Measurements from ENCODE around the gene REXO1. TPM values are rescaled to one million over a fixed set of nuclear protein-coding genes. Genes with fewer than 3 reads are reported as not detected.
A peak's percentile ranks its signal among the peaks of the same experiment; 100 is the strongest.

Gene REXO1
- total and polyA plus RNA-seq, 9 of the 15 experiments (the other 6 are each of a cell fraction or from before 2014, with no cell fraction given): 0.04 to 63.3 (median 15.8) TPM

DNA sequence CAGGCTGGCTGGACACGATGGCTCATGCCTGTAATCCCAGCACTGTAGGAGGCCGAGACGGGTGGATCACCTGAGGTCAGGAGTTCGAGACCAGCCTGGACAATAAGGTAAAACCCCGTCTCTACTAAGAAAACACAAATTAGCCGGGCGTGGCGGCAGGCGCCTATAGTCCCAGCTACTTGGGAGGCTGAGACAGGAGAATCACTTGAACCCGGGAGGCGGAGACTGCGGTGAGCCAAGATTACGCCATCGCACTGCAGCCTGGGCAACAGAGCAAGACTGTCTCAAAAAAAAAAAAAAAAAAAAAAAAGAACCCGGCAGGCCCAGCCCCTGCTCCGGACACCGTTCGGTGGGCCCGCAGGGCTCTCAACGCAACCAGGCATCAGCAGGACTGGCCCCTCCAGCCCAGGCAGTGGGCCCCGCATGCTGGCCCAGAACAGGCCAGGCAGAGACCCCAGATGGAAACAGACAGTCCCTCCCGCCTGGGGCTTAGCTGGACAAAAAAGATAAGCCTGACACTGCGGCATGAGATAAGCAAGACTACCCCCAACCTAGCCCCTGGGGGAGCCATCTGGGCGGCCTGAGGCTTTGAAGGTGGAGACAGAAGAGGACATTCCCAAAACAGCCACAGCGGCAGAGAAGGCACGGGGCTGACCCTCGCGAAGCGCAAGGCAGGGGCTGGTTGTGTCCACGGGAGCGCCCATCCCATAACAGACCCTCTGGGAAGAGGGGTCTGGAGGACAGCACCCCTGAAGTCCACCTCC lies 11.6 kb downstream of the REXO1 start (continued):
- TF ChIP-seq, protein P1, sequence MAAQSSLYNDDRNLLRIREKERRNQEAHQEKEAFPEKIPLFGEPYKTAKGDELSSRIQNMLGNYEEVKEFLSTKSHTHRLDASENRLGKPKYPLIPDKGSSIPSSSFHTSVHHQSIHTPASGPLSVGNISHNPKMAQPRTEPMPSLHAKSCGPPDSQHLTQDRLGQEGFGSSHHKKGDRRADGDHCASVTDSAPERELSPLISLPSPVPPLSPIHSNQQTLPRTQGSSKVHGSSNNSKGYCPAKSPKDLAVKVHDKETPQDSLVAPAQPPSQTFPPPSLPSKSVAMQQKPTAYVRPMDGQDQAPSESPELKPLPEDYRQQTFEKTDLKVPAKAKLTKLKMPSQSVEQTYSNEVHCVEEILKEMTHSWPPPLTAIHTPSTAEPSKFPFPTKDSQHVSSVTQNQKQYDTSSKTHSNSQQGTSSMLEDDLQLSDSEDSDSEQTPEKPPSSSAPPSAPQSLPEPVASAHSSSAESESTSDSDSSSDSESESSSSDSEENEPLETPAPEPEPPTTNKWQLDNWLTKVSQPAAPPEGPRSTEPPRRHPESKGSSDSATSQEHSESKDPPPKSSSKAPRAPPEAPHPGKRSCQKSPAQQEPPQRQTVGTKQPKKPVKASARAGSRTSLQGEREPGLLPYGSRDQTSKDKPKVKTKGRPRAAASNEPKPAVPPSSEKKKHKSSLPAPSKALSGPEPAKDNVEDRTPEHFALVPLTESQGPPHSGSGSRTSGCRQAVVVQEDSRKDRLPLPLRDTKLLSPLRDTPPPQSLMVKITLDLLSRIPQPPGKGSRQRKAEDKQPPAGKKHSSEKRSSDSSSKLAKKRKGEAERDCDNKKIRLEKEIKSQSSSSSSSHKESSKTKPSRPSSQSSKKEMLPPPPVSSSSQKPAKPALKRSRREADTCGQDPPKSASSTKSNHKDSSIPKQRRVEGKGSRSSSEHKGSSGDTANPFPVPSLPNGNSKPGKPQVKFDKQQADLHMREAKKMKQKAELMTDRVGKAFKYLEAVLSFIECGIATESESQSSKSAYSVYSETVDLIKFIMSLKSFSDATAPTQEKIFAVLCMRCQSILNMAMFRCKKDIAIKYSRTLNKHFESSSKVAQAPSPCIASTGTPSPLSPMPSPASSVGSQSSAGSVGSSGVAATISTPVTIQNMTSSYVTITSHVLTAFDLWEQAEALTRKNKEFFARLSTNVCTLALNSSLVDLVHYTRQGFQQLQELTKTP (IDR thresholded peaks at IDR 0.05; ENCODE audit: low read depth in 1 of 2, partially characterized antibody in 2 of 2): peak in 1 of 2 experiments; percentile 20
- TF ChIP-seq RBM39 (optimal IDR thresholded peaks at IDR 0.05; ENCODE audit: low read depth, low read length) (no peak), ESRRB (CRISPR knock-in tag; IDR thresholded peaks at IDR 0.05; ENCODE audit: borderline replicate concordance) (no peak), SMC3 (conservative IDR thresholded peaks at IDR 0.05; ENCODE audit: insufficient read depth, low read depth, low read length) (no peak), CTBP1 (IDR thresholded peaks at IDR 0.05; ENCODE audit: borderline replicate concordance) (peak; percentile 21; the same call in 1 of the 2 replicates), POLR3A (IDR thresholded peaks at IDR 0.05; ENCODE audit: borderline replicate concordance, extremely low read depth, insufficient read depth, insufficient read length) (no peak), CC2D1A (IDR thresholded peaks at IDR 0.05) (peak; percentile 30; the same call in 1 of the 2 replicates), TSC22D4 (tag; IDR thresholded peaks at IDR 0.05) (no peak), SIN3A (IDR thresholded peaks at IDR 0.05; ENCODE audit: borderline replicate concordance in 2 of 2, control insufficient read depth in 1 of 2, low read depth in 2 of 2, low read length in 2 of 2) (no peak), ZNF41 (CRISPR knock-in tag; conservative IDR thresholded peaks at IDR 0.05) (no peak), CREBBP (IDR thresholded peaks at IDR 0.05; ENCODE audit: low read depth, low read length) (no peak)
- TF ChIP-seq, protein P2, sequence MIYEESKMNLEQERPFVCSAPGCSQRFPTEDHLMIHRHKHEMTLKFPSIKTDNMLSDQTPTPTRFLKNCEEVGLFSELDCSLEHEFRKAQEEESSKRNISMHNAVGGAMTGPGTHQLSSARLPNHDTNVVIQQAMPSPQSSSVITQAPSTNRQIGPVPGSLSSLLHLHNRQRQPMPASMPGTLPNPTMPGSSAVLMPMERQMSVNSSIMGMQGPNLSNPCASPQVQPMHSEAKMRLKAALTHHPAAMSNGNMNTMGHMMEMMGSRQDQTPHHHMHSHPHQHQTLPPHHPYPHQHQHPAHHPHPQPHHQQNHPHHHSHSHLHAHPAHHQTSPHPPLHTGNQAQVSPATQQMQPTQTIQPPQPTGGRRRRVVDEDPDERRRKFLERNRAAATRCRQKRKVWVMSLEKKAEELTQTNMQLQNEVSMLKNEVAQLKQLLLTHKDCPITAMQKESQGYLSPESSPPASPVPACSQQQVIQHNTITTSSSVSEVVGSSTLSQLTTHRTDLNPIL (CRISPR knock-in tag; IDR thresholded peaks at IDR 0.05): no peak
- TF ChIP-seq, protein P3, sequence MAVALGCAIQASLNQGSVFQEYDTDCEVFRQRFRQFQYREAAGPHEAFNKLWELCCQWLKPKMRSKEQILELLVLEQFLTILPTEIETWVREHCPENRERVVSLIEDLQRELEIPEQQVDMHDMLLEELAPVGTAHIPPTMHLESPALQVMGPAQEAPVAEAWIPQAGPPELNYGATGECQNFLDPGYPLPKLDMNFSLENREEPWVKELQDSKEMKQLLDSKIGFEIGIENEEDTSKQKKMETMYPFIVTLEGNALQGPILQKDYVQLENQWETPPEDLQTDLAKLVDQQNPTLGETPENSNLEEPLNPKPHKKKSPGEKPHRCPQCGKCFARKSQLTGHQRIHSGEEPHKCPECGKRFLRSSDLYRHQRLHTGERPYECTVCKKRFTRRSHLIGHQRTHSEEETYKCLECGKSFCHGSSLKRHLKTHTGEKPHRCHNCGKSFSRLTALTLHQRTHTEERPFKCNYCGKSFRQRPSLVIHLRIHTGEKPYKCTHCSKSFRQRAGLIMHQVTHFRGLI (CRISPR knock-in tag; IDR thresholded peaks at IDR 0.05): no peak
- TF ChIP-seq, protein P4, sequence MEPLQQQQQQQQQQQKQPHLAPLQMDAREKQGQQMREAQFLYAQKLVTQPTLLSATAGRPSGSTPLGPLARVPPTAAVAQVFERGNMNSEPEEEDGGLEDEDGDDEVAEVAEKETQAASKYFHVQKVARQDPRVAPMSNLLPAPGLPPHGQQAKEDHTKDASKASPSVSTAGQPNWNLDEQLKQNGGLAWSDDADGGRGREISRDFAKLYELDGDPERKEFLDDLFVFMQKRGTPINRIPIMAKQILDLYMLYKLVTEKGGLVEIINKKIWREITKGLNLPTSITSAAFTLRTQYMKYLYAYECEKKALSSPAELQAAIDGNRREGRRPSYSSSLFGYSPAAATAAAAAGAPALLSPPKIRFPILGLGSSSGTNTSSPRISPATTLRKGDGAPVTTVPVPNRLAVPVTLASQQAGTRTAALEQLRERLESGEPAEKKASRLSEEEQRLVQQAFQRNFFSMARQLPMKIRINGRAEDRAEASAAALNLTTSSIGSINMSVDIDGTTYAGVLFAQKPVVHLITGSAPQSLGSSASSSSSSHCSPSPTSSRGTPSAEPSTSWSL (CRISPR knock-in tag; IDR thresholded peaks at IDR 0.05; ENCODE audit: borderline replicate concordance): no peak
- TF ChIP-seq, protein P5, sequence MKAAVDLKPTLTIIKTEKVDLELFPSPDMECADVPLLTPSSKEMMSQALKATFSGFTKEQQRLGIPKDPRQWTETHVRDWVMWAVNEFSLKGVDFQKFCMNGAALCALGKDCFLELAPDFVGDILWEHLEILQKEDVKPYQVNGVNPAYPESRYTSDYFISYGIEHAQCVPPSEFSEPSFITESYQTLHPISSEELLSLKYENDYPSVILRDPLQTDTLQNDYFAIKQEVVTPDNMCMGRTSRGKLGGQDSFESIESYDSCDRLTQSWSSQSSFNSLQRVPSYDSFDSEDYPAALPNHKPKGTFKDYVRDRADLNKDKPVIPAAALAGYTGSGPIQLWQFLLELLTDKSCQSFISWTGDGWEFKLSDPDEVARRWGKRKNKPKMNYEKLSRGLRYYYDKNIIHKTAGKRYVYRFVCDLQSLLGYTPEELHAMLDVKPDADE (conservative IDR thresholded peaks at IDR 0.05; ENCODE audit: control insufficient read depth, low read depth, low read length): peak; percentile 60

All from K562 (cell line).